ENCODE data around the gene EFNB2.

EFNB2 gene

GRCh38 chr13:106467427-106468122 lies 67.9 kb downstream of the EFNB2 start:
- TF ChIP-seq Cebpa-rat (IDR thresholded peaks at IDR 0.05): no peak
- H3K27me3 ChIP-seq: no peaks in the 10 kb centered on the region
- no peaks in the 10 kb centered on the region for H3K36me3 ChIP-seq
- H3K4me2 ChIP-seq: no peak overlapping the region
- no peak overlapping the region for H3K27ac ChIP-seq
- H3K4me3 ChIP-seq: no peak overlapping the region
- no peaks in the 10 kb centered on the region for H3K4me1 ChIP-seq
- H3K9ac ChIP-seq: no peak overlapping the region
- H3K9me3 ChIP-seq: no peaks in the 10 kb centered on the region
- no peaks in the 10 kb centered on the region for H4K20me1 ChIP-seq

GRCh38 chr13:106466691-106467426 lies 68.6 kb downstream of the EFNB2 start:
- Histone ChIP-seq H3K4me3 (no peak overlapping the region), H3K4me2 (no peak overlapping the region), H3K4me1 (no peaks in the 10 kb centered on the region), H4K20me1 (no peaks in the 10 kb centered on the region), H3K36me3 (no peaks in the 10 kb centered on the region), H3K9ac (no peak overlapping the region), H3K27me3 (no peaks in the 10 kb centered on the region), H3K9me3 (no peaks in the 10 kb centered on the region), H3K27ac (no peak overlapping the region)
- no peak for TF ChIP-seq Cebpa-rat (IDR thresholded peaks at IDR 0.05)

DNA sequence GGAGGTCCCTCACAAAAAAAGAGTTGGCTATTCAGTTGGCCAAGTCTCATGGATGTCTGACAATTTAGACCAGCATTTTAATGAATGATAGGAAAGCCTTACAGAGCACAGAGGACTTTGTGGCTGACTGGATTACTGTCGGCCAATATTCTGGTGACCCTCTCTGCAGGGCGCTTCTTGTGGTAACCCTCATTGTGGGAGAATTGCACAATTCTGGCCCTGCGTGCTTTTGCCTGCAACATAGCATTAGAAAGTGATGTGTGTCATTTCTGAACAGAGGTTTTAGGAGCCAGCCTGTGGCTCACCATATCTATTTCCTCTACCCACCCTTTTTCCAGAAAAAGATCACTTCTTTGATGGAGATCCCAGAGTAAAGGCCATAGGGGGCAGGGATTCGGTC lies 71.4 kb downstream of the EFNB2 start:
- Histone ChIP-seq H3K27me3 (no peaks in the 10 kb centered on the region), H3K36me3 (no peaks in the 10 kb centered on the region), H3K4me2 (no peak overlapping the region), H3K4me1 (no peaks in the 10 kb centered on the region), H3K4me3 (no peak overlapping the region), H4K20me1 (no peaks in the 10 kb centered on the region), H3K27ac (no peak overlapping the region), H3K9me3 (no peaks in the 10 kb centered on the region), H3K9ac (no peak overlapping the region)
- TF ChIP-seq Cebpa-rat (IDR thresholded peaks at IDR 0.05): no peak

DNA sequence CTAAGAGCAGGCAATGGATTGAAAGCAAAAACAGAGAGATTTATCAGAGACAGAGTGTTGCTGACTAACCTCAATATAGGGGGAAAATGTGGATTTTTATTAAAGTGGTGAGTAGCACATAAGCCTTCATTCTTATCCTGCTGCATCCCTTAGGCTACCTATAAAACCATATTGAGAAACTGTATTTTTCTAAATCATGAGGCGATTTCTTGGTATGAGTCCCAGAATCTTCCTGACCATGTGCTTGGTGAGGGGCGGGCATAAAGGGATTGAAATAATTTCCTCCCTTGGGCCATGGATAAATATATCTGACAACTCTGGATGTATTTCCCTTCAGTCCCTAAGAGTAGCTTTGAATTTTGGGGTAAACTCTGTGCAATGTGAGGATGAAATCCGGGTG lies 72.8 kb downstream of the EFNB2 start:
- no peaks in the 10 kb centered on the region for H3K4me1 ChIP-seq
- no peaks in the 10 kb centered on the region for H3K27me3 ChIP-seq

DNA sequence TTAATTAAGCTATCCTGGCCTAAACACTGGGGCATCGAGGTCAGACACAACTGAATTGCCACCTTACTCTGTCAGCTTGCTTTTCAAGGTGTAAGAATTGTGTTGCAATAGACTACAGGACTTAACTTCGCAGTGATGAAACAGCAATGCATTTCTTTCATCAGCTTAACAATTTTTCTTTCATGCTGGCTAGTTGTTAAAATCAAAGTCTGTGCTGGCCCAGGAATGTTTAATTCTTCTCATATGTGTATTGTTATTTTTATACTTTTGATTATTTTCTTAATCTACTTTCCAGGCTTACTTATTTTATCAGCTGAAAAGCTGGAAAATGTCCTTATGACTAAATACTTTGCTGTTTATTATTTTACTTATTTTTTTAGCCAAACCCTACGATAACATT lies 79.7 kb downstream of the EFNB2 start:
- Histone ChIP-seq H3K27me3 (no peaks in the 10 kb centered on the region), H3K9ac (no peak overlapping the region), H3K36me3 (no peaks in the 10 kb centered on the region), H4K20me1 (no peaks in the 10 kb centered on the region), H3K4me3 (no peak overlapping the region), H3K4me1 (peaks cover 7% of the 10 kb centered on the region), H3K4me2 (no peak overlapping the region), H3K9me3 (no peaks in the 10 kb centered on the region), H3K27ac (no peak overlapping the region)
- no peak for TF ChIP-seq Cebpa-rat (IDR thresholded peaks at IDR 0.05)

More for the DNA sequence above, 72.8 kb downstream of the EFNB2 start:
- Histone ChIP-seq H3K36me3 (no peaks in the 10 kb centered on the region), H3K4me3 (no peak overlapping the region), H3K4me2 (no peak overlapping the region), H3K9ac (no peak overlapping the region), H4K20me1 (no peaks in the 10 kb centered on the region), H3K27ac (no peak overlapping the region), H3K9me3 (no peaks in the 10 kb centered on the region)
- TF ChIP-seq Cebpa-rat (IDR thresholded peaks at IDR 0.05): no peak

GRCh38 chr13:106455190-106455589 lies 80.3 kb downstream of the EFNB2 start:
- Histone ChIP-seq H3K4me2 (peak overlapping the region; percentile 17; the same call in 1 of the 2 replicates), H3K9ac (no peak overlapping the region)
- no peak for TF ChIP-seq Cebpa-rat (IDR thresholded peaks at IDR 0.05)

GRCh38 chr13:106453101-106453500 lies 82.4 kb downstream of the EFNB2 start:
- Histone ChIP-seq H3K9me3 (peaks cover 13% of the 10 kb centered on the region), H3K4me1 (peaks cover 15% of the 10 kb centered on the region), H4K20me1 (no peaks in the 10 kb centered on the region), H3K36me3 (no peaks in the 10 kb centered on the region), H3K27ac (no peak overlapping the region), H3K4me2 (no peak overlapping the region), H3K9ac (no peak overlapping the region), H3K27me3 (no peaks in the 10 kb centered on the region), H3K4me3 (no peak overlapping the region)
- TF ChIP-seq Cebpa-rat (IDR thresholded peaks at IDR 0.05): no peak

More at GRCh38 chr13:106455190-106455589, 80.3 kb downstream of the EFNB2 start:
- Histone ChIP-seq H4K20me1 (no peaks in the 10 kb centered on the region), H3K9me3 (no peaks in the 10 kb centered on the region), H3K4me1 (peaks cover 7% of the 10 kb centered on the region), H3K36me3 (no peaks in the 10 kb centered on the region), H3K27me3 (no peaks in the 10 kb centered on the region), H3K4me3 (no peak overlapping the region), H3K27ac (no peak overlapping the region)

- H3K4me1 ChIP-seq: peaks cover 36% of the 10 kb centered on the region
- no peak overlapping the region for H3K4me2 ChIP-seq
- H3K9ac ChIP-seq: no peak overlapping the region
- peaks cover 15% of the 10 kb centered on the region for H3K9me3 ChIP-seq
- no peak for TF ChIP-seq Cebpa-rat (IDR thresholded peaks at IDR 0.05)
- no peaks in the 10 kb centered on the region for H3K27me3 ChIP-seq
- no peak overlapping the region for H3K4me3 ChIP-seq
- H3K36me3 ChIP-seq: no peaks in the 10 kb centered on the region
- H4K20me1 ChIP-seq: no peaks in the 10 kb centered on the region
- H3K27ac ChIP-seq: no peak overlapping the region
Measured at GRCh38 chr13:106450991-106451390, 84.5 kb downstream of the EFNB2 start.

- peaks cover 40% of the 10 kb centered on the region for H3K4me1 ChIP-seq
- TF ChIP-seq Cebpa-rat (IDR thresholded peaks at IDR 0.05): no peak
- no peak overlapping the region for H3K9ac ChIP-seq
- no peak overlapping the region for H3K4me3 ChIP-seq
- no peaks in the 10 kb centered on the region for H3K27me3 ChIP-seq
- peaks cover 15% of the 10 kb centered on the region for H3K9me3 ChIP-seq
- no peaks in the 10 kb centered on the region for H3K36me3 ChIP-seq
- H3K27ac ChIP-seq: no peak overlapping the region
- H3K4me2 ChIP-seq: peak overlapping the region; percentile 63; the same call in 1 of the 2 replicates
- H4K20me1 ChIP-seq: no peaks in the 10 kb centered on the region
Measured at GRCh38 chr13:106449096-106449495, 86.4 kb downstream of the EFNB2 start.

DNA sequence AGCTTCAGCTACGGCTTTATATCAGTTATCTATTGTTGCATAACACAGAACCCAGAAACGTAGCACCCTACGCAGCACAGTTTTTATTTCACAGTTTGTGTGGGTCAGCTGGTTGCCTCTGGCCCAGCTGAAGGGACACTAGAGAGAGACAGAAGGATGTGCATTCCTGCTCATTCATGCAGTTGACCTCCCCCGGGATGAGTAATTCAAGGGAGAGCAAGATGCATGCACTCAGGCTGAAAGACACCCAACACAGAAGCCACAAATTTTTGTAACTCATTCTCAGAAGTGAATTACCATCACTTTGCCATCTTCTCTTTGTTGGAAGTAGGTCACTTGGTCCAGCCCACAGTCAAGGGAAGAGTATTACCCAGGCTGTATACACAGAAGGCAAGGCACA lies 89.5 kb downstream of the EFNB2 start:
- Histone ChIP-seq H3K4me1 (peaks cover 40% of the 10 kb centered on the region), H3K9me3 (peaks cover 15% of the 10 kb centered on the region), H3K27ac (no peak overlapping the region), H3K27me3 (no peaks in the 10 kb centered on the region), H3K9ac (no peak overlapping the region), H4K20me1 (no peaks in the 10 kb centered on the region), H3K4me3 (no peak overlapping the region), H3K36me3 (no peaks in the 10 kb centered on the region), H3K4me2 (peak overlapping the region; percentile 63)
- no peak for TF ChIP-seq Cebpa-rat (IDR thresholded peaks at IDR 0.05)

All from BLaER1 (cell line).